ENCODE data around the gene CALHM1. TPM values are rescaled to one million over a fixed set of nuclear protein-coding genes. Genes with fewer than 3 reads are reported as not detected.

CALHM1 gene
- total RNA-seq, 4 donors from 2014 or later: not detected

- H3K9me3 ChIP-seq: no peaks in the 10 kb centered on the region
- intact Hi-C loops (cut with DNase I; ENCODE audit: low total_unique reads): no loop called here
- no peak for ATAC-seq
Observed at GRCh38 chr10:103454026-103454425, 4.7 kb downstream of the CALHM1 start.

GRCh38 chr10:103452506-103453230 is 6.0 kb downstream of the CALHM1 start:
- peaks cover 0 to 24% of the 10 kb centered on the region in 2 donors for H3K36me3 ChIP-seq
- no peaks in the 10 kb centered on the region for H3K9me3 ChIP-seq
- TF ChIP-seq POLR2A (IDR thresholded peaks at IDR 0.05): no peak
- no peak for TF ChIP-seq CTCF (IDR thresholded peaks at IDR 0.05 in 4 of 5, conservative IDR thresholded peaks at IDR 0.05 in 1 of 5)
- DNase-seq (no peak), ATAC-seq (no peak)
- H3K4me3 ChIP-seq: peak overlapping the region; percentile 65 to 74 (median 69)
- H3K27me3 ChIP-seq: peaks cover 0 to 9% (median 0%) of the 10 kb centered on the region in 3 donors
- peak overlapping the region; percentile 80 to 88 (median 84) for H3K27ac ChIP-seq
- peaks cover 10 to 14% of the 10 kb centered on the region in 2 donors for H3K4me1 ChIP-seq
- intact Hi-C loops (cut with DNase I; ENCODE audit: low total_unique reads): no loop called here
- in situ Hi-C loops (cut with MboI; ENCODE audit: low sequenced_read_pairs in 4 of 4): no loop called here

More at GRCh38 chr10:103454026-103454425, 4.7 kb downstream of the CALHM1 start:
- H3K4me3 ChIP-seq: no peak overlapping the region
- H3K27me3 ChIP-seq: peaks cover 0 to 9% (median 0%) of the 10 kb centered on the region in 3 donors
- H3K27ac ChIP-seq: no peak overlapping the region
- TF ChIP-seq CTCF (IDR thresholded peaks at IDR 0.05 in 4 of 5, conservative IDR thresholded peaks at IDR 0.05 in 1 of 5): no peak
- no peak for TF ChIP-seq POLR2A (IDR thresholded peaks at IDR 0.05)
- no peak for DNase-seq
- H3K36me3 ChIP-seq: peaks cover 0 to 12% of the 10 kb centered on the region in 2 donors
- in situ Hi-C loops (cut with MboI; ENCODE audit: low sequenced_read_pairs in 4 of 4): no loop called here
- peaks cover 4 to 7% of the 10 kb centered on the region in 2 donors for H3K4me1 ChIP-seq

- in situ Hi-C loops (cut with MboI; ENCODE audit: low sequenced_read_pairs in 4 of 4): no loop called here
- peaks cover 10 to 16% of the 10 kb centered on the region in 2 donors for H3K4me1 ChIP-seq
- peak; percentile 42 to 46 for ATAC-seq
Observed at GRCh38 chr10:103451831-103452505, 6.7 kb downstream of the CALHM1 start, which contains the start of gene CALHM2. TSS of gene CALHM2 (minus strand) at chr10:103452370. CDS start at chr10:103449941, 2,429 bp downstream.

More at GRCh38 chr10:103451831-103452505, 6.7 kb downstream of the CALHM1 start, which contains the start of gene CALHM2:
- peaks cover 0 to 31% of the 10 kb centered on the region in 2 donors for H3K36me3 ChIP-seq
- peak; percentile 31 to 50 for DNase-seq
- no peak for TF ChIP-seq CTCF (IDR thresholded peaks at IDR 0.05 in 4 of 5, conservative IDR thresholded peaks at IDR 0.05 in 1 of 5)
- peak in 1 of 2 donors; percentile 31 for TF ChIP-seq POLR2A (IDR thresholded peaks at IDR 0.05)
- peak within 1 kb of the TSS; percentile 65 to 74 (median 69) for H3K4me3 ChIP-seq
- H3K27me3 ChIP-seq: peaks cover 0 to 9% (median 0%) of the 10 kb centered on the region in 3 donors
- intact Hi-C loops (cut with DNase I; ENCODE audit: low total_unique reads): no loop called here
- peak within 1 kb of the TSS; percentile 80 to 88 (median 84) for H3K27ac ChIP-seq
- H3K9me3 ChIP-seq: no peaks in the 10 kb centered on the region

Data from gastrocnemius medialis (tissue), 4 donors.